H9 (cell line): ENCODE measurements around the gene ELAC1. TPM values are rescaled to one million over a fixed set of nuclear protein-coding genes. Genes with fewer than 3 reads are reported as not detected.

Experiments used
- DNase-seq: peaks from one replicate; pipeline ENCODE4 v3.0.0-alpha.2; 2017
- H2AFZ ChIP-seq: one replicate; pipeline ENCODE4 v1.6.1; 2013; ENCODE audit warnings: mild to moderate bottlenecking, low read length, control low read depth, moderate library complexity
- H2AK5ac ChIP-seq: 2 replicates; pipeline ENCODE4 v1.6.1; 2013; ENCODE audit warnings: low read length, control low read depth, mixed read lengths; ENCODE audit not compliant: insufficient read length
- H2BK120ac ChIP-seq: one replicate; pipeline ENCODE4 v1.6.1; 2013; ENCODE audit warnings: low read depth, mild to moderate bottlenecking, low read length, control low read depth, inconsistent platforms; ENCODE audit not compliant: poor library complexity, severe bottlenecking
- H2BK12ac ChIP-seq: 2 replicates; pipeline ENCODE4 v1.6.1; 2013; ENCODE audit warnings: low read length, control low read depth, mixed read lengths, low read depth; ENCODE audit not compliant: insufficient read length
- H2BK15ac ChIP-seq: 2 replicates; pipeline ENCODE4 v1.6.1; 2013; ENCODE audit warnings: low read depth, low read length, control low read depth
- H2BK20ac ChIP-seq: one replicate; pipeline ENCODE4 v1.6.1; 2013; ENCODE audit warnings: low read depth, mild to moderate bottlenecking, low read length, control low read depth, inconsistent platforms; ENCODE audit not compliant: poor library complexity, severe bottlenecking
- H2BK5ac ChIP-seq: 2 replicates; pipeline ENCODE4 v1.6.1; 2013; ENCODE audit warnings: low read length, control low read depth, mixed read lengths; ENCODE audit not compliant: insufficient read length
- H3K14ac ChIP-seq: 2 replicates; pipeline ENCODE4 v1.6.1; 2013; ENCODE audit warnings: low read length, control low read depth; ENCODE audit not compliant: insufficient read depth
- H3K18ac ChIP-seq: 2 replicates; pipeline ENCODE4 v1.6.1; 2013; ENCODE audit warnings: low read depth, mild to moderate bottlenecking, mixed read lengths, low read length, control low read depth; ENCODE audit not compliant: insufficient read length
- H3K23ac ChIP-seq: 2 replicates; pipeline ENCODE4 v1.6.1; 2013; ENCODE audit warnings: low read length, control low read depth, mixed read lengths, low read depth; ENCODE audit not compliant: insufficient read length
- H3K23me2 ChIP-seq: 2 replicates; pipeline ENCODE4 v1.6.1; 2013; ENCODE audit warnings: low read depth, mild to moderate bottlenecking, mixed read lengths, low read length, control low read depth; ENCODE audit not compliant: insufficient read length, poor library complexity, severe bottlenecking
- H3K27ac ChIP-seq: 2 replicates; pipeline ENCODE4 v1.5.1; 2013; ENCODE audit warnings: low read length, control low read depth, mixed read lengths, low read depth; ENCODE audit not compliant: insufficient read length
- H3K27me3 ChIP-seq: 2 replicates; pipeline ENCODE4 v1.6.1; 2013; ENCODE audit warnings: low read length, control low read depth, inconsistent platforms; ENCODE audit not compliant: insufficient read depth
- H3K4ac ChIP-seq: 2 replicates; pipeline ENCODE4 v1.6.1; 2013; ENCODE audit warnings: low read depth, mild to moderate bottlenecking, control low read depth, inconsistent platforms, low read length, moderate library complexity
- H3K4me1 ChIP-seq: 2 replicates; pipeline ENCODE4 v1.6.1; 2013; ENCODE audit warnings: low read length, control low read depth, inconsistent platforms; ENCODE audit not compliant: insufficient read depth
- H3K4me2 ChIP-seq: 2 replicates; pipeline ENCODE4 v1.6.1; 2013; ENCODE audit warnings: low read length, control low read depth, mixed read lengths; ENCODE audit not compliant: insufficient read length, insufficient read depth
- H3K56ac ChIP-seq: 2 replicates; pipeline ENCODE4 v1.6.1; 2013; ENCODE audit warnings: low read depth, mild to moderate bottlenecking, mixed read lengths, low read length, control low read depth; ENCODE audit not compliant: insufficient read length
- H3K79me1 ChIP-seq: 2 replicates; pipeline ENCODE4 v1.6.1; 2013; ENCODE audit warnings: low read depth, mild to moderate bottlenecking, moderate library complexity, low read length, control low read depth, inconsistent platforms; ENCODE audit not compliant: insufficient read depth, poor library complexity, severe bottlenecking
- H3K79me2 ChIP-seq: 2 replicates; pipeline ENCODE4 v1.6.1; 2013; ENCODE audit warnings: low read length, control low read depth, inconsistent platforms; ENCODE audit not compliant: insufficient read depth
- H3K9ac ChIP-seq: 2 replicates; pipeline ENCODE4 v1.6.1; 2013; ENCODE audit warnings: low read length, control low read depth, mixed read lengths; ENCODE audit not compliant: insufficient read length; ENCODE audit errors: extremely low read depth
- H3K9me3 ChIP-seq: one replicate; pipeline ENCODE4 v1.6.1; 2013; ENCODE audit warnings: low read depth, low read length, inconsistent platforms; ENCODE audit not compliant: control insufficient read depth
- H3T11ph ChIP-seq: one replicate; pipeline ENCODE4 v1.6.1; 2013; ENCODE audit warnings: mild to moderate bottlenecking, low read length, control low read depth, inconsistent platforms
- H4K20me1 ChIP-seq: one replicate; pipeline ENCODE4 v1.6.1; 2013; ENCODE audit not compliant: control insufficient read depth, insufficient read length, insufficient read depth
- H4K5ac ChIP-seq: 2 replicates; pipeline ENCODE4 v1.6.1; 2013; ENCODE audit warnings: low read depth, mild to moderate bottlenecking, mixed read lengths, low read length, control low read depth; ENCODE audit not compliant: insufficient read length
- H4K8ac ChIP-seq: replicated peaks from 2 replicates; pipeline ENCODE4 v1.6.1; 2013; ENCODE audit warnings: low read length, control low read depth, mixed read lengths, low read depth; ENCODE audit not compliant: insufficient read length
- H4K91ac ChIP-seq: 2 replicates; pipeline ENCODE4 v1.6.1; 2013; ENCODE audit warnings: low read depth, mild to moderate bottlenecking, moderate library complexity, mixed read lengths, low read length, control low read depth; ENCODE audit not compliant: insufficient read length
- H3K27ac Mint-ChIP-seq, 3 experiments: 2 replicates in 2 of 3; 3 replicates in 1 of 3; pipeline ENCODE4 v1.8.0; 2020 to 2021; ENCODE audit warnings: mixed read lengths in 3 of 3, mild to moderate bottlenecking in 1 of 3, moderate library complexity in 1 of 3
- H3K27me3 Mint-ChIP-seq: 2 replicates; pipeline ENCODE4 v1.8.0; 2021; ENCODE audit warnings: low read depth, mild to moderate bottlenecking, moderate library complexity, mixed read lengths
- H3K36me3 Mint-ChIP-seq, 3 experiments: 2 replicates in 2 of 3; 3 replicates in 1 of 3; pipeline ENCODE4 v1.8.0; 2020 to 2021; ENCODE audit warnings: low read depth in 3 of 3, mixed read lengths in 3 of 3; ENCODE audit not compliant: insufficient read depth in 1 of 3
- H3K4me1 Mint-ChIP-seq, 2 experiments: 2 replicates each; pipeline ENCODE4 v1.8.0; 2020; ENCODE audit warnings: mixed read lengths in 2 of 2
- H3K4me3 Mint-ChIP-seq, 2 experiments: 2 replicates in 1 of 2; 3 replicates in 1 of 2; pipeline ENCODE4 v1.8.0; 2020 to 2021; ENCODE audit warnings: mild to moderate bottlenecking in 2 of 2, mixed read lengths in 2 of 2, moderate library complexity in 1 of 2
- H3K9me3 Mint-ChIP-seq, 2 experiments: 2 replicates in 1 of 2; 3 replicates in 1 of 2; pipeline ENCODE4 v1.8.0; 2020; ENCODE audit warnings: mild to moderate bottlenecking in 2 of 2, mixed read lengths in 2 of 2, moderate library complexity in 1 of 2
- CTCF ChIP-seq: fragments of 200-600 bp; sonication (generic); conservative IDR thresholded peaks from 3 replicates; pipeline ENCODE4 v1.8.0; 2021; ENCODE audit warnings: antibody characterized with exemption, mild to moderate bottlenecking
- WGBS: extraction: QIAGEN DNeasy Blood & Tissue Kit; methylation state at CpG from one replicate; pipeline ENCODE4 v1.1.7; 2013; ENCODE audit warnings: missing lambda C conversion rate, low lambda C conversion rate, mixed read lengths; ENCODE audit not compliant: insufficient read length; ENCODE audit errors: extremely low coverage; 5-methylcytosine and 5-hydroxymethylcytosine counted together
- total RNA-seq: library from RNA; stranded (reverse); gene quantifications from 2 replicates; pipeline ENCODE4 v1.2.1, GENCODE V29; 2021

Gene ELAC1
- total RNA-seq, 1 experiment from 2014 or later: 5.7 TPM

- Histone ChIP-seq H3K27me3 (no peaks in the 10 kb centered on the region), H3K56ac (no peak overlapping the region), H2BK20ac (no peak overlapping the region), H2AK5ac (no peak overlapping the region), H2AFZ (no peak overlapping the region), H2BK15ac (no peak overlapping the region), H3K18ac (no peak overlapping the region), H3K14ac (no peak overlapping the region), H3K4ac (no peak overlapping the region), H3K23me2 (no peaks in the 10 kb centered on the region), H3K9me3 (no peaks in the 10 kb centered on the region), H2BK5ac (no peak overlapping the region), H3K79me2 (no peaks in the 10 kb centered on the region), H2BK120ac (no peak overlapping the region), H3T11ph (no peak overlapping the region), H4K20me1 (no peaks in the 10 kb centered on the region), H3K27ac (no peak overlapping the region), H4K91ac (no peak overlapping the region), H3K79me1 (no peaks in the 10 kb centered on the region), H4K8ac (no peak overlapping the region), H3K9ac (no peak overlapping the region), H2BK12ac (no peak overlapping the region), H3K4me1 (no peaks in the 10 kb centered on the region), H4K5ac (no peak overlapping the region), H3K23ac (no peak overlapping the region), H3K4me2 (no peak overlapping the region)
- no peak for DNase-seq
- H3K36me3 Mint-ChIP-seq: peaks cover 0 to 5% (median 2%) of the 10 kb centered on the region in 3 experiments; a peak in 3 of 7 replicates
- no peaks in the 10 kb centered on the region for H3K27me3 Mint-ChIP-seq
- no peak for TF ChIP-seq CTCF
- H3K9me3 Mint-ChIP-seq: no peaks in the 10 kb centered on the region
- peaks cover 9 to 14% of the 10 kb centered on the region in 2 experiments for H3K4me1 Mint-ChIP-seq
- no CpG with 5 or more reads among the region's 2 CpGs for WGBS
- H3K4me3 Mint-ChIP-seq: no peak overlapping the region
- H3K27ac Mint-ChIP-seq: no peak overlapping the region
Measured at GRCh38 chr18:50986360-50987087, 18.7 kb downstream of the ELAC1 start.
